Ishikawa (cell line): ENCODE measurements around the gene NUDT14.

Source experiments
- CEBPB ChIP-seq: IDR thresholded peaks from 2 replicates; pipeline ENCODE4 v1.6.1; 2012
- CREB1 ChIP-seq: IDR thresholded peaks from 2 replicates; pipeline ENCODE4 v1.6.1; 2012; ENCODE audit warnings: low read depth
- EGR1 ChIP-seq: IDR thresholded peaks from 2 replicates; pipeline ENCODE4 v1.6.1; 2012
- EP300 ChIP-seq: IDR thresholded peaks from 2 replicates; pipeline ENCODE4 v1.6.1; 2012; ENCODE audit warnings: borderline replicate concordance
- FOXM1 ChIP-seq: IDR thresholded peaks from 2 replicates; pipeline ENCODE4 v1.6.1; 2012; ENCODE audit warnings: low read depth, borderline replicate concordance
- MAX ChIP-seq: IDR thresholded peaks from 2 replicates; pipeline ENCODE4 v1.6.1; 2012
- NFIC ChIP-seq: IDR thresholded peaks from 2 replicates; pipeline ENCODE4 v1.6.1; 2012
- RAD21 ChIP-seq: IDR thresholded peaks from 2 replicates; pipeline ENCODE4 v1.6.1; 2012; ENCODE audit warnings: low read depth
- REST ChIP-seq: IDR thresholded peaks from 2 replicates; pipeline ENCODE4 v1.6.1; 2012; ENCODE audit warnings: low read depth, mild to moderate bottlenecking
- TAF1 ChIP-seq: IDR thresholded peaks from 2 replicates; pipeline ENCODE4 v1.6.1; 2012; ENCODE audit warnings: low read depth, mild to moderate bottlenecking
- TCF12 ChIP-seq: IDR thresholded peaks from 2 replicates; pipeline ENCODE4 v1.6.1; 2012; ENCODE audit warnings: low read depth
- TEAD4 ChIP-seq: IDR thresholded peaks from 2 replicates; pipeline ENCODE4 v1.6.1; 2012
- USF1 ChIP-seq: IDR thresholded peaks from 2 replicates; pipeline ENCODE4 v1.6.1; 2012
- YY1 ChIP-seq: IDR thresholded peaks from 2 replicates; pipeline ENCODE4 v1.6.1; 2012; ENCODE audit warnings: low read depth
- ZBTB7A ChIP-seq: IDR thresholded peaks from 2 replicates; pipeline ENCODE4 v1.6.1; 2012; ENCODE audit warnings: low read depth

NUDT14 gene

GRCh38 chr14:105209091-105209490, 28.0 kb upstream of the NUDT14 start:
- TF ChIP-seq EP300 (no peak), TAF1 (no peak), RAD21 (no peak), FOXM1 (no peak), MAX (no peak), CREB1 (no peak), NFIC (no peak)

GRCh38 chr14:105208738-105209075, 27.6 kb upstream of the NUDT14 start:
- TF ChIP-seq NFIC (no peak), USF1 (no peak), CEBPB (no peak), TAF1 (no peak), TCF12 (no peak), EGR1 (no peak), YY1 (no peak), FOXM1 (no peak), EP300 (no peak), MAX (no peak)

- TF ChIP-seq TAF1 (no peak), CREB1 (no peak), REST (no peak), MAX (no peak), EP300 (no peak), TEAD4 (no peak), NFIC (no peak), RAD21 (no peak), ZBTB7A (no peak), FOXM1 (no peak), EGR1 (no peak), TCF12 (no peak), CEBPB (no peak), USF1 (no peak), YY1 (no peak)
These were observed 27.1 kb upstream of the NUDT14 start for GRCh38 chr14:105207996-105208737.

GRCh38 chr14:105207460-105207901, 26.4 kb upstream of the NUDT14 start:
- TF ChIP-seq MAX (no peak), USF1 (no peak), REST (no peak), TEAD4 (no peak), TAF1 (no peak), ZBTB7A (no peak), YY1 (no peak), TCF12 (no peak), EGR1 (no peak), EP300 (no peak), CEBPB (no peak), FOXM1 (no peak), CREB1 (no peak), NFIC (no peak), RAD21 (no peak)

GRCh38 chr14:105206873-105207272, 25.8 kb upstream of the NUDT14 start:
- TF ChIP-seq NFIC (0 out of 2 replicates have a peak, but pooled peaks have one; percentile 33), EP300 (no peak), RAD21 (no peak), MAX (no peak), ZBTB7A (no peak), FOXM1 (no peak), TAF1 (no peak), CEBPB (no peak)
